K562 (cell line): ENCODE results near the gene NRF1. TPM values are rescaled to one million over a fixed set of nuclear protein-coding genes. Genes with fewer than 3 reads are reported as not detected.

Source experiments
- ATAC-seq: fragments of 200-7000 bp; cut with Tn5 transposase; 3 replicates; pipeline ENCODE4 v1.9.1; 2020; ENCODE audit warnings: moderate library complexity
- BruUV-seq: library from RNA; stranded (reverse); fragments of 400-500 nt; replicated peaks from 2 replicates; lab custom pipeline; 2021; lab: Mats Ljungman, UMichigan
- CTCF ChIA-PET: fragments of 300-600 bp; formaldehyde crosslinking; extraction: SDS; loops from one replicate; lab custom pipeline; 2021; ENCODE audit warnings: low intra/inter-chr PET ratio; lab: Yijun Ruan, JAX
- POLR2A ChIA-PET: fragments of 300-600, 350-650 bp; sonication (Branson Sonifier 250); formaldehyde crosslinking; extraction: SDS; loops from one replicate; lab custom pipeline; 2021; ENCODE audit warnings: antibody characterized with exemption, inconsistent platforms; lab: Yijun Ruan, JAX
- DNase-seq, 4 experiments: peaks; one replicate each; pipeline versions ENCODE4 v3.0.0 to v3.0.0-alpha.2; 2011 to 2018; ENCODE audit warnings: low spot score in 3 of 4, mixed read lengths in 3 of 4; ENCODE audit errors: extremely low read depth in 1 of 4
- FAIRE-seq: peaks from 2 replicates; lab custom pipeline; 2011; peaks lifted over from hg19 to GRCh38; lab: Jason Lieb, UNC
- H2AFZ ChIP-seq: 2 replicates; pipeline ENCODE4 v1.6.0; 2011; ENCODE audit warnings: low read depth, low read length, control low read depth, inconsistent platforms
- H3K27ac ChIP-seq: fragments of 200-600 bp; 3 replicates; pipeline ENCODE4 v1.8.0; 2011; ENCODE audit warnings: low read depth, mild to moderate bottlenecking, control low read depth, inconsistent platforms, low read length, moderate library complexity, mixed read lengths; ENCODE audit errors: extremely low read depth
- H3K27me3 ChIP-seq, 2 experiments: fragments of 300-600 bp in 1 of 2; 2 replicates in 1 of 2; 3 replicates in 1 of 2; pipeline versions ENCODE4 v1.6.0 to v1.8.0; 2011; ENCODE audit warnings: inconsistent platforms in 2 of 2, low read length in 2 of 2, mild to moderate bottlenecking in 1 of 2, mixed read lengths in 1 of 2, moderate library complexity in 1 of 2; ENCODE audit not compliant: control insufficient read depth in 2 of 2, insufficient read depth in 2 of 2
- H3K36me3 ChIP-seq: fragments of 300-600 bp; 3 replicates; pipeline ENCODE4 v1.8.0; 2011; ENCODE audit warnings: mild to moderate bottlenecking, low read length, inconsistent platforms; ENCODE audit not compliant: control insufficient read depth, insufficient read depth
- H3K4me1 ChIP-seq, 2 experiments: fragments of 200-600 bp in 1 of 2; replicated peaks in 1 of 2; 2 replicates in 1 of 2; 3 replicates in 1 of 2; pipeline versions ENCODE4 v1.5.1 to v1.8.0; 2011; ENCODE audit warnings: inconsistent platforms in 2 of 2, low read length in 2 of 2, mild to moderate bottlenecking in 1 of 2, mixed read lengths in 1 of 2, moderate library complexity in 1 of 2; ENCODE audit not compliant: control insufficient read depth in 2 of 2, insufficient read depth in 2 of 2
- H3K4me2 ChIP-seq: 2 replicates; pipeline ENCODE4 v1.6.1; 2011; ENCODE audit warnings: low read length, control low read depth, inconsistent platforms, mixed read lengths; ENCODE audit not compliant: insufficient read depth
- H3K4me3 ChIP-seq: fragments of 200-600 bp; sonication (generic), shearing (Covaris generic); 2 replicates; pipeline ENCODE4 v1.5.1; 2016; ENCODE audit warnings: control low read depth, inconsistent platforms
- H3K79me2 ChIP-seq: fragments of 200-600 bp; 3 replicates; pipeline ENCODE4 v1.8.0; 2011; ENCODE audit warnings: low read length, inconsistent platforms; ENCODE audit not compliant: control insufficient read depth, insufficient read depth
- H3K9ac ChIP-seq, 2 experiments: 2 replicates each; pipeline versions ENCODE4 v1.6.0 to v1.6.1; 2011; ENCODE audit warnings: low read depth in 2 of 2, low read length in 2 of 2, control low read depth in 1 of 2, inconsistent platforms in 1 of 2, mild to moderate bottlenecking in 1 of 2, mixed read lengths in 1 of 2; ENCODE audit not compliant: insufficient read depth in 1 of 2
- H3K9me1 ChIP-seq: one replicate; pipeline ENCODE4 v1.6.0; 2011; ENCODE audit warnings: inconsistent platforms, mild to moderate bottlenecking, low read length, moderate library complexity; ENCODE audit not compliant: control insufficient read depth, insufficient read depth
- H3K9me3 ChIP-seq: replicated peaks from 2 replicates; pipeline ENCODE4 v1.5.1; 2011; ENCODE audit warnings: low read depth, low read length, inconsistent platforms; ENCODE audit not compliant: control insufficient read depth, insufficient read depth
- H4K20me1 ChIP-seq: replicated peaks from 2 replicates; pipeline ENCODE4 v1.6.1; 2011; ENCODE audit warnings: low read length, inconsistent platforms, mixed read lengths; ENCODE audit not compliant: control insufficient read depth, insufficient read depth
- ARID1B ChIP-seq: fragments of 450-650 bp; IDR thresholded peaks from 2 replicates; pipeline ENCODE4 v1.6.1; 2016; ENCODE audit warnings: antibody characterized with exemption, mild to moderate bottlenecking, inconsistent platforms
- HDAC3 ChIP-seq: fragments of 450-650 bp; IDR thresholded peaks from 2 replicates; pipeline ENCODE4 v1.6.1; 2018; ENCODE audit warnings: borderline replicate concordance, mild to moderate bottlenecking, moderate library complexity; ENCODE audit not compliant: partially characterized antibody
- HDAC8 ChIP-seq: fragments of 450-650 bp; IDR thresholded peaks from 2 replicates; pipeline ENCODE4 v1.6.1; 2016; ENCODE audit warnings: mild to moderate bottlenecking, missing genetic modification characterization, moderate library complexity, missing compliant biosample characterization
- MEIS2 ChIP-seq: fragments of 450-650 bp; IDR thresholded peaks from 2 replicates; pipeline ENCODE4 v1.6.1; 2014; ENCODE audit warnings: mild to moderate bottlenecking; ENCODE audit not compliant: partially characterized antibody
- TCF7 ChIP-seq: sonication (generic); IDR thresholded peaks from 2 replicates; pipeline ENCODE4 v1.6.1; 2016; ENCODE audit warnings: antibody characterized with exemption, borderline replicate concordance
- TSC22D4 ChIP-seq: fragments of 450-650 bp; IDR thresholded peaks from 2 replicates; pipeline ENCODE4 v1.6.1; 2016; ENCODE audit warnings: missing genetic modification characterization, missing biosample characterization, control low read depth
- ZBTB17 ChIP-seq: fragments of 450-650 bp; formaldehyde crosslinking; IDR thresholded peaks from 2 replicates; pipeline ENCODE4 v1.4.0; 2020; ENCODE audit warnings: mild to moderate bottlenecking
- WGBS: fragments of 100-300 bp; shearing (Covaris generic); methylation state at CpG from one replicate; pipeline ENCODE4 v1.1.6; 2016; ENCODE audit warnings: low coverage, mixed read lengths; ENCODE audit not compliant: insufficient coverage; ENCODE audit errors: missing lambda C conversion rate; 5-methylcytosine and 5-hydroxymethylcytosine counted together
- in situ Hi-C: fragments of 300-500 bp; cut with MboI; formaldehyde crosslinking; loops from 4 replicates; pipeline ENCODE4 v1.15.0; 2018; ENCODE audit warnings: inconsistent platforms, mixed read lengths
- intact Hi-C: fragments of 100-400 bp; cut with micrococcal nuclease; formaldehyde crosslinking; loops from 2 replicates; pipeline ENCODE4 v1.14.2; 2022
- polyA plus RNA-seq, 8 experiments: library from polyadenylated mRNA; depleted of rRNA in 4 of 8; stranded (reverse) in 5 of 8; unstranded in 3 of 8; fragments of >200 nt; fragmentation: Nextera tagmentation in 2 of 8; fragmentation: Illumina TruSeq in 1 of 8; extraction: Ambion mirVana in 2 of 8; extraction: Trizol in 1 of 8; gene quantifications; 2 replicates each; pipeline versions ENCODE4 v1.2.1 to v1.2.3, GENCODE V29; 2011 to 2014; ENCODE audit warnings: inconsistent platforms in 1 of 8, missing spikeins in 1 of 8
- total RNA-seq, 7 experiments: library from RNA; depleted of rRNA in 6 of 7; stranded (reverse); fragments of >200 nt in 6 of 7; fragmentation: Illumina TruSeq in 2 of 7; extraction: Trizol in 2 of 7; gene quantifications; 2 replicates each; pipeline versions ENCODE4 v1.2.1 to v1.2.3, GENCODE V29; 2011 to 2021; ENCODE audit warnings: low replicate concordance in 1 of 7
- TF ChIP-seq, protein P1 (sequence below), 2 experiments: fragments of 450-650 bp in 1 of 2; IDR thresholded peaks; 2 replicates each; pipeline ENCODE4 v1.6.1; 2011 to 2017; ENCODE audit warnings: low read depth in 2 of 2, antibody characterized with exemption in 1 of 2, borderline replicate concordance in 1 of 2, low read length in 1 of 2, mild to moderate bottlenecking in 1 of 2, mixed read lengths in 1 of 2; ENCODE audit not compliant: control insufficient read depth in 1 of 2
- TF ChIP-seq, protein P2 (sequence below): sonication (generic); IDR thresholded peaks from 2 replicates; pipeline ENCODE4 v1.6.1; 2016

The NRF1 gene
- total and polyA plus RNA-seq, 9 of the 15 experiments (the other 6 are each of a cell fraction or from before 2014, with no cell fraction given) = 8.6 to 28.8 (median 20.3) TPM

DNA sequence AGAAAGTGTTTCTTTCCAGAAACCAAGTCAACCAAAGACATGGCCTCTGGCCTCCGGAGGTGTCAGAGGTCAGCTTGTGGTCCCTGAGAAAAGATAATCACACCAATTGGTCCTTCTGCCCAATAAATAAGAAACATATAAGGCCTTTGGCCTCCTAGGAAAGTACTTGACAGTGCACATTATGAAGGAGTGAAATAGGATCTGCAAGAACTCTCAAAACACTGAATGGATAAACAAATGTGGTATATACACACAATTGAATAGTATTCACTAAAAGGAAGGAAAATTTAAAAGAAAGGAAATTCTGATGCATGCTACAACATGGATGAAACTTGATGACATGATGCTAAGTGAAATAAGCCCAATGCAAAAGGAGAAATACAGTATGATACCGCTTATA lies 35.4 kb upstream of the NRF1 start:
- ChIA-PET POLR2A (no interaction called here), CTCF (no interaction called here)
- Histone ChIP-seq H3K4me2 (no peak overlapping the region), H3K4me1 (no peaks in the 10 kb centered on the region), H2AFZ (no peak overlapping the region), H4K20me1 (no peaks in the 10 kb centered on the region), H3K27ac (no peak overlapping the region; the same call in 2 of the 3 replicates), H3K27me3 (peaks cover 5 to 14% of the 10 kb centered on the region in 2 experiments; a peak in 2 of 5 replicates), H3K79me2 (no peaks in the 10 kb centered on the region), H3K9ac (no peak overlapping the region), H3K9me1 (no peaks in the 10 kb centered on the region), H3K9me3 (peaks cover 18% of the 10 kb centered on the region), H3K4me3 (no peak overlapping the region), H3K36me3 (no peaks in the 10 kb centered on the region)
- intact Hi-C loops (no loop called here), in situ Hi-C loops (no loop called here)
- WGBS = 0% methylated on average over 2 of the region's 2 CpGs
- FAIRE-seq = no peak
- no peak for TF ChIP-seq TCF7
- no peak for TF ChIP-seq TSC22D4
- TF ChIP-seq, protein P1, sequence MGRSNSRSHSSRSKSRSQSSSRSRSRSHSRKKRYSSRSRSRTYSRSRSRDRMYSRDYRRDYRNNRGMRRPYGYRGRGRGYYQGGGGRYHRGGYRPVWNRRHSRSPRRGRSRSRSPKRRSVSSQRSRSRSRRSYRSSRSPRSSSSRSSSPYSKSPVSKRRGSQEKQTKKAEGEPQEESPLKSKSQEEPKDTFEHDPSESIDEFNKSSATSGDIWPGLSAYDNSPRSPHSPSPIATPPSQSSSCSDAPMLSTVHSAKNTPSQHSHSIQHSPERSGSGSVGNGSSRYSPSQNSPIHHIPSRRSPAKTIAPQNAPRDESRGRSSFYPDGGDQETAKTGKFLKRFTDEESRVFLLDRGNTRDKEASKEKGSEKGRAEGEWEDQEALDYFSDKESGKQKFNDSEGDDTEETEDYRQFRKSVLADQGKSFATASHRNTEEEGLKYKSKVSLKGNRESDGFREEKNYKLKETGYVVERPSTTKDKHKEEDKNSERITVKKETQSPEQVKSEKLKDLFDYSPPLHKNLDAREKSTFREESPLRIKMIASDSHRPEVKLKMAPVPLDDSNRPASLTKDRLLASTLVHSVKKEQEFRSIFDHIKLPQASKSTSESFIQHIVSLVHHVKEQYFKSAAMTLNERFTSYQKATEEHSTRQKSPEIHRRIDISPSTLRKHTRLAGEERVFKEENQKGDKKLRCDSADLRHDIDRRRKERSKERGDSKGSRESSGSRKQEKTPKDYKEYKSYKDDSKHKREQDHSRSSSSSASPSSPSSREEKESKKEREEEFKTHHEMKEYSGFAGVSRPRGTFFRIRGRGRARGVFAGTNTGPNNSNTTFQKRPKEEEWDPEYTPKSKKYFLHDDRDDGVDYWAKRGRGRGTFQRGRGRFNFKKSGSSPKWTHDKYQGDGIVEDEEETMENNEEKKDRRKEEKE (IDR thresholded peaks at IDR 0.05; ENCODE audit: borderline replicate concordance in 1 of 2, control insufficient read depth in 1 of 2, low read depth in 2 of 2, low read length in 1 of 2) = no peak
- no peak for TF ChIP-seq MEIS2
- no peak for TF ChIP-seq ZBTB17 (CRISPR knock-in tag)
- no peak for TF ChIP-seq ARID1B
- TF ChIP-seq, protein P2, sequence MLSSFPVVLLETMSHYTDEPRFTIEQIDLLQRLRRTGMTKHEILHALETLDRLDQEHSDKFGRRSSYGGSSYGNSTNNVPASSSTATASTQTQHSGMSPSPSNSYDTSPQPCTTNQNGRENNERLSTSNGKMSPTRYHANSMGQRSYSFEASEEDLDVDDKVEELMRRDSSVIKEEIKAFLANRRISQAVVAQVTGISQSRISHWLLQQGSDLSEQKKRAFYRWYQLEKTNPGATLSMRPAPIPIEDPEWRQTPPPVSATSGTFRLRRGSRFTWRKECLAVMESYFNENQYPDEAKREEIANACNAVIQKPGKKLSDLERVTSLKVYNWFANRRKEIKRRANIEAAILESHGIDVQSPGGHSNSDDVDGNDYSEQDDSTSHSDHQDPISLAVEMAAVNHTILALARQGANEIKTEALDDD = no peak
- no peak for TF ChIP-seq HDAC3
- no peak for TF ChIP-seq HDAC8 (tag)
- ATAC-seq = no peak
- DNase-seq = no peak
- no TSS peak for BruUV-seq
